A673 (cell line): ENCODE results near the gene MIEF2. TPM values are rescaled to one million over a fixed set of nuclear protein-coding genes. Genes with fewer than 3 reads are reported as not detected.

ENCODE experiments used
- BruUV-seq: library from RNA; stranded (reverse); fragments of 400-500 nt; replicated peaks from 2 replicates; lab custom pipeline; 2021; lab: Mats Ljungman, UMichigan
- CTCF ChIA-PET: fragments of 300-600 bp; sonication (Branson Sonifier 250); formaldehyde crosslinking; loops from one replicate; lab custom pipeline; 2022; ENCODE audit warnings: antibody characterized with exemption; lab: Charles Lee
- POLR2A ChIA-PET: fragments of 300-600 bp; sonication (Branson Sonifier 250); formaldehyde crosslinking; loops from one replicate; lab custom pipeline; 2022; ENCODE audit warnings: antibody characterized with exemption; ENCODE audit not compliant: low non-redundant PET; lab: Charles Lee
- DNase-seq: peaks from one replicate; pipeline ENCODE4 v3.0.0-alpha.2; 2015; ENCODE audit warnings: low spot score
- H3K27ac ChIP-seq: fragments of 200-600 bp; sonication (generic); 2 replicates; pipeline ENCODE4 v1.5.1; 2016; ENCODE audit warnings: mixed run types, low read depth, mild to moderate bottlenecking, mixed read lengths, antibody characterized with exemption, low read length; ENCODE audit not compliant: poor library complexity, severe bottlenecking
- H3K27me3 ChIP-seq: fragments of 200-600 bp; sonication (generic); replicated peaks from 2 replicates; pipeline ENCODE4 v1.6.1; 2017; ENCODE audit warnings: mixed run types, low read depth, mild to moderate bottlenecking, mixed read lengths, antibody characterized with exemption, low read length; ENCODE audit not compliant: insufficient read depth, poor library complexity
- H3K36me3 ChIP-seq: fragments of 200-600 bp; sonication (generic); 2 replicates; pipeline ENCODE4 v1.6.1; 2016; ENCODE audit warnings: mixed run types, mild to moderate bottlenecking, mixed read lengths, antibody characterized with exemption, low read length; ENCODE audit not compliant: insufficient read depth, poor library complexity, severe bottlenecking
- H3K4me1 ChIP-seq: fragments of 200-600 bp; sonication (generic); 2 replicates; pipeline ENCODE4 v1.6.1; 2017; ENCODE audit warnings: mixed run types, mild to moderate bottlenecking, mixed read lengths, antibody characterized with exemption, low read length; ENCODE audit not compliant: insufficient read depth, poor library complexity, severe bottlenecking
- H3K4me3 ChIP-seq: fragments of 200-600 bp; sonication (generic); 2 replicates; pipeline ENCODE4 v1.5.1; 2016; ENCODE audit warnings: low read depth, mixed run types, mild to moderate bottlenecking, mixed read lengths, low read length; ENCODE audit not compliant: poor library complexity, severe bottlenecking
- H3K9me3 ChIP-seq: fragments of 200-600 bp; sonication (generic); 2 replicates; pipeline ENCODE4 v1.6.1; 2016; ENCODE audit warnings: mixed run types, low read depth, mild to moderate bottlenecking, mixed read lengths, antibody characterized with exemption, low read length; ENCODE audit not compliant: poor library complexity, severe bottlenecking
- CTCF ChIP-seq: fragments of 300-800, 200-600 bp; sonication (generic); conservative IDR thresholded peaks from 2 replicates; pipeline ENCODE4 v1.5.1; 2017; ENCODE audit warnings: low read depth, mild to moderate bottlenecking, antibody characterized with exemption, low read length, moderate library complexity, mixed read lengths
- EZH2 ChIP-seq: fragments of 200-600 bp; sonication (generic); IDR thresholded peaks from 2 replicates; pipeline ENCODE4 v1.6.1; 2017; ENCODE audit warnings: borderline replicate concordance, low read depth, mild to moderate bottlenecking, mixed read lengths, antibody characterized with exemption, low read length; ENCODE audit not compliant: poor library complexity, severe bottlenecking
- intact Hi-C: fragments of 100-400 bp; cut with micrococcal nuclease; formaldehyde crosslinking; loops from one replicate; pipeline ENCODE4 v1.10.0; 2022; ENCODE audit not compliant: unreplicated experiment
- total RNA-seq: library from RNA; stranded (reverse); gene quantifications from 2 replicates; pipeline ENCODE4 v1.2.3, GENCODE V29; 2021

Gene MIEF2
- total RNA-seq, 1 experiment from 2014 or later, result 8.1 TPM

DNA sequence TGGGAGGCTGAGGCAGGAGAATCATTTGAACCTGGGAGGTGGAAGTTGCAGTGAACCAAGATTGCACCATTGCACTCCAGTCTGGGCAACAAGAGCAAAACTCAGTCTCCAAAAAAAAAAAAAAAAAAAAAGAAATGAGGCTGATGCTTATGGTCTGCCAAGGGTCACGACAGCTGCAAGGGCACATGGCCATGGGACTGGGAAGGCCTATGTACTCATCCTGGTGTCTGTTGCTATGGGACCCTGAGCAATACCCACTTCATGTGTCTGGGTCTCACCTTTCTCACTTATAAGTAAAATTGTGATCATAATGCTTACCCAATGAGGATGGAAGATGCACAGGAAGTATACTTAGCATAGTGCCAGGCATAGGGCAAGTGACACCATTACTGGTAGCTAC lies 16.6 kb downstream of the MIEF2 start:
- no peak overlapping the region for H3K27ac ChIP-seq
- TF ChIP-seq EZH2, result no peak
- no peak for TF ChIP-seq CTCF
- no peak for DNase-seq
- H3K4me1 ChIP-seq, result no peaks in the 10 kb centered on the region
- H3K27me3 ChIP-seq, result no peaks in the 10 kb centered on the region
- H3K9me3 ChIP-seq, result no peaks in the 10 kb centered on the region
- no TSS peak for BruUV-seq
- peaks cover 62% of the 10 kb centered on the region for H3K36me3 ChIP-seq
- POLR2A ChIA-PET, result no interaction called here
- CTCF ChIA-PET, result no interaction called here
- intact Hi-C loops, result no loop called here
- no peak overlapping the region for H3K4me3 ChIP-seq

GRCh38 chr17:18278867-18279266 lies 18.4 kb downstream of the MIEF2 start:
- intact Hi-C loops, result no loop called here
- POLR2A ChIA-PET, result no interaction called here
- Histone ChIP-seq H3K4me1 (no peaks in the 10 kb centered on the region), H3K27ac (no peak overlapping the region), H3K27me3 (no peaks in the 10 kb centered on the region), H3K9me3 (no peaks in the 10 kb centered on the region), H3K4me3 (no peak overlapping the region), H3K36me3 (peaks cover 76% of the 10 kb centered on the region)
- BruUV-seq, result no TSS peak
- DNase-seq, result no peak
- TF ChIP-seq EZH2 (no peak), CTCF (no peak)
- CTCF ChIA-PET, result no interaction called here

DNA sequence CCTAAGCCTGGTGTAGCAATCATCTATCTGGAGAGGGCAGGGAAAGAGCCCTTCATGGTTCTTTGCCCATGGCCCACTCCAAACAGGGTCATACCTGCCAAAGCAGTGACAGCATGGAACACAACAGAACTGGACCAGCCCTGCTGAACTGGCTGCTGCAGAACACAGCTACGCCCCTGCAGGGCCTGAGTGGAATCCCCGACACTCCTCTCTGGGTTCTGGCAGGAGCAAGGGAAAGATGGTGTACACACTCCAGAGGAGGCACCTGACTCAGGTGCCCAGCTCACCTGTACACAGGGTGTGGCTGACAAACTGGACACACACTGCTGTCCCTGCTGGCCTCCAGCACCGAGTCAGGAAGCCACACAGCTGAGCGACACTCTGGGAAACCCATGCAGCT lies 19.8 kb downstream of the MIEF2 start:
- no peaks in the 10 kb centered on the region for H3K9me3 ChIP-seq
- no peak overlapping the region for H3K27ac ChIP-seq
- no peaks in the 10 kb centered on the region for H3K4me1 ChIP-seq
- H3K27me3 ChIP-seq, result no peaks in the 10 kb centered on the region
- BruUV-seq, result no TSS peak
- intact Hi-C loops, result no loop called here
- ChIA-PET CTCF (interaction anchor here (0.6 kb wide), 1 partner anchor 64 kb away, joined by 4 read pairs; no protein-coding TSS in a partner anchor), POLR2A (interaction anchor here (0.6 kb wide), 1 partner anchor 64 kb away, joined by 4 read pairs; no protein-coding TSS in a partner anchor)
- no peak overlapping the region for H3K4me3 ChIP-seq
- peaks cover 79% of the 10 kb centered on the region for H3K36me3 ChIP-seq
- no peak for DNase-seq
- no peak for TF ChIP-seq EZH2
- TF ChIP-seq CTCF, result no peak
